ENCODE data around the gene FBXL7. TPM values are rescaled to one million over a fixed set of nuclear protein-coding genes. Genes with fewer than 3 reads are reported as not detected.
A peak's percentile ranks its signal among the peaks of the same experiment; 100 is the strongest.

The FBXL7 gene
- total and polyA plus RNA-seq, 2 of the 8 experiments (the other 6 are each of a cell fraction or from before 2014, with no cell fraction given): 17.7 to 17.8 TPM

- H2AK5ac ChIP-seq (ENCODE audit: low read depth, low read length): no peak overlapping the region; the same call in 1 of the 2 replicates
- peaks cover 0 to 8% (median 4%) of the 10 kb centered on the region in 4 experiments; a peak in 2 of 7 replicates for H3K4me1 ChIP-seq (replicated peaks in 1 of 4; ENCODE audit: control insufficient read depth in 3 of 4, insufficient read depth in 4 of 4, low read length in 3 of 4)
- DNase-seq (ENCODE audit: low read depth in 1 of 2, low spot score in 2 of 2) (no peak), FAIRE-seq (no peak)
- no peak overlapping the region for H3K23ac ChIP-seq (ENCODE audit: insufficient read length)
- no peak overlapping the region for H2BK120ac ChIP-seq (replicated peaks; ENCODE audit: low read depth, low read length)
- H3K36me3 ChIP-seq (ENCODE audit: control insufficient read depth in 2 of 4, insufficient read depth in 4 of 4, low read length in 3 of 4): no peaks in the 10 kb centered on the region
- 0 out of 2 replicates have a peak overlapping the region, but pooled peaks have one; percentile 22 for H2BK15ac ChIP-seq (ENCODE audit: low read length)
- ChIA-PET CTCF (ENCODE audit: partially characterized antibody) (no interaction called here), POLR2A (ENCODE audit: partially characterized antibody) (no interaction called here)
- no peak overlapping the region for H4K8ac ChIP-seq (ENCODE audit: extremely low read depth, insufficient read depth, low read length)
- peak overlapping the region; percentile 19; the same call in 1 of the 2 replicates for H3K18ac ChIP-seq (ENCODE audit: extremely low read depth, low read length)
- no peak overlapping the region for H2BK20ac ChIP-seq (ENCODE audit: low read length)
- no peak overlapping the region for H3K14ac ChIP-seq (ENCODE audit: insufficient read length)
- H3K27me3 ChIP-seq (replicated peaks in 1 of 4; ENCODE audit: control insufficient read depth in 3 of 4, extremely low read depth in 1 of 4, insufficient read depth in 3 of 4, low read length in 3 of 4): no peaks in the 10 kb centered on the region
- no peaks in the 10 kb centered on the region for H4K20me1 ChIP-seq (replicated peaks in 1 of 2; ENCODE audit: control insufficient read depth in 1 of 2, insufficient read depth in 2 of 2, low read length in 2 of 2)
- H2BK5ac ChIP-seq (ENCODE audit: low read depth, low read length): no peak overlapping the region
- no peak overlapping the region for H4K5ac ChIP-seq (ENCODE audit: insufficient read length, low read depth, low read length)
- no peak overlapping the region for H3K4me3 ChIP-seq (ENCODE audit: extremely low read depth in 1 of 4, insufficient read depth in 2 of 4, low read depth in 3 of 4, low read length in 4 of 4)
- H3K23me2 ChIP-seq (ENCODE audit: low read depth, low read length): no peaks in the 10 kb centered on the region
- H3K79me1 ChIP-seq (ENCODE audit: low read depth, low read length): no peaks in the 10 kb centered on the region; the same call in 1 of the 2 replicates
- peaks cover 0 to 14% of the 10 kb centered on the region in 2 experiments; a peak in 2 of 4 replicates for H3K79me2 ChIP-seq (ENCODE audit: control insufficient read depth in 1 of 2, insufficient read depth in 2 of 2, low read length in 2 of 2)
- no peak overlapping the region for H3K4me2 ChIP-seq (ENCODE audit: insufficient read depth in 1 of 2, low read depth in 2 of 2, low read length in 2 of 2)
- H2BK12ac ChIP-seq (ENCODE audit: low read depth, low read length): no peak overlapping the region
- H2AFZ ChIP-seq (ENCODE audit: low read length): no peak overlapping the region
- no peak overlapping the region for H3K27ac ChIP-seq (ENCODE audit: low read depth, low read length)
- peaks cover 3% of the 10 kb centered on the region in 2 experiments; a peak in 2 of 4 replicates for H3K9me3 ChIP-seq (ENCODE audit: insufficient read depth in 2 of 2, low read depth in 1 of 2, low read length in 1 of 2)
- WGBS, 2 experiments (ENCODE audit: extremely low coverage in 1 of 2, insufficient coverage in 1 of 2, insufficient read length in 1 of 2, insufficient replicate concordance in 2 of 2, low coverage in 1 of 2, low lambda C conversion rate in 2 of 2, missing lambda C conversion rate in 1 of 2): 90% methylated on average over 7 of the region's 7 CpGs; no CpG with 5 or more reads in 1 of the 2 experiments
- no peak overlapping the region for H3K56ac ChIP-seq (replicated peaks; ENCODE audit: insufficient read length, low read depth, low read length)
- no peak overlapping the region for H4K91ac ChIP-seq (replicated peaks; ENCODE audit: insufficient read length, low read length)
- H3K9ac ChIP-seq (replicated peaks in 1 of 4; ENCODE audit: extremely low read depth in 1 of 4, low read depth in 3 of 4, low read length in 3 of 4): no peak overlapping the region
- no peak overlapping the region for H3K4ac ChIP-seq (replicated peaks; ENCODE audit: insufficient read length, low read depth, low read length)
- no peak for TF ChIP-seq KDM4A (IDR thresholded peaks at IDR 0.05; ENCODE audit: low read depth, low read length, severe bottlenecking)
- TF ChIP-seq GABPA (IDR thresholded peaks at IDR 0.05; ENCODE audit: borderline replicate concordance, insufficient read depth, low read length): no peak
- no peak for TF ChIP-seq BRCA1 (IDR thresholded peaks at IDR 0.05; ENCODE audit: low read depth, low read length)
- TF ChIP-seq ZNF274 (IDR thresholded peaks at IDR 0.05; ENCODE audit: borderline replicate concordance, extremely low read depth, low read length): no peak
- no peak for TF ChIP-seq NRF1 (IDR thresholded peaks at IDR 0.05; ENCODE audit: low read depth, low read length)
- TF ChIP-seq SUZ12 (IDR thresholded peaks at IDR 0.05; ENCODE audit: low read length): no peak
- no peak for TF ChIP-seq HDAC2 (IDR thresholded peaks at IDR 0.05; ENCODE audit: borderline replicate concordance in 1 of 2, low read depth in 2 of 2, low read length in 2 of 2)
- no peak for TF ChIP-seq RBBP5 (IDR thresholded peaks at IDR 0.05; ENCODE audit: borderline replicate concordance, low read depth, low read length)
- TF ChIP-seq CBX8 (IDR thresholded peaks at IDR 0.05; ENCODE audit: borderline replicate concordance, low read depth, low read length): no peak
- TF ChIP-seq RAD21 (IDR thresholded peaks at IDR 0.05 in 1 of 2, conservative IDR thresholded peaks at IDR 0.05 in 1 of 2; ENCODE audit: low read depth in 2 of 2, low read length in 2 of 2): no peak
- no peak for TF ChIP-seq USF2 (IDR thresholded peaks at IDR 0.05; ENCODE audit: low read length)
- no peak for TF ChIP-seq POLR2AphosphoS5 (IDR thresholded peaks at IDR 0.05; ENCODE audit: low read depth, low read length)
Observed at GRCh38 chr5:15722305-15722704, 222.3 kb downstream of the FBXL7 start.

Data from H1 (cell line).